CD4-positive, alpha-beta T cell treated with Interleukin-17A for 4 hours (primary cell): ENCODE measurements around the gene TRAK1.

Experiments used
- DNase-seq: peaks from one replicate; pipeline ENCODE4 v3.0.0-alpha.2; 2020; ENCODE audit warnings: mixed read lengths

Gene TRAK1

GRCh38 chr3:42216302-42216701, 125.1 kb downstream of the TRAK1 start:
- DNase-seq: peak; percentile 5

GRCh38 chr3:42216931-42217333, 125.8 kb downstream of the TRAK1 start:
- DNase-seq: peak; percentile 54

- no peak for DNase-seq
Measured at GRCh38 chr3:42220436-42221121, 129.4 kb downstream of the TRAK1 start.

GRCh38 chr3:42222942-42223693, 132.0 kb downstream of the TRAK1 start:
- DNase-seq: no peak

- no peak for DNase-seq
Measured at GRCh38 chr3:42224178-42224577, 133.0 kb downstream of the TRAK1 start.

- no peak for DNase-seq
Measured at GRCh38 chr3:42224658-42225421, 133.7 kb downstream of the TRAK1 start.

- no peak for DNase-seq
Measured at GRCh38 chr3:42225486-42226363, 134.6 kb downstream of the TRAK1 start.

GRCh38 chr3:42226470-42227425, 135.6 kb downstream of the TRAK1 start:
- DNase-seq: no peak

- no peak for DNase-seq
Measured at GRCh38 chr3:42228796-42229195, 137.6 kb downstream of the TRAK1 start.

GRCh38 chr3:42229266-42229941, 138.2 kb downstream of the TRAK1 start:
- DNase-seq: no peak

- no peak for DNase-seq
Measured at GRCh38 chr3:42229942-42230688, 139.0 kb downstream of the TRAK1 start.

- no peak for DNase-seq
Measured at GRCh38 chr3:42230860-42231259, 139.7 kb downstream of the TRAK1 start.

- DNase-seq: no peak
Measured at GRCh38 chr3:42235532-42235931, 144.4 kb downstream of the TRAK1 start.

- no peak for DNase-seq
Measured at GRCh38 chr3:42236611-42237010, 145.5 kb downstream of the TRAK1 start.

- no peak for DNase-seq
Measured at GRCh38 chr3:42246091-42246490, 154.9 kb downstream of the TRAK1 start.

GRCh38 chr3:42247576-42248027, 156.4 kb downstream of the TRAK1 start:
- DNase-seq: peak; percentile 62

- DNase-seq: no peak
Measured at GRCh38 chr3:42250761-42251160, 159.6 kb downstream of the TRAK1 start.

- DNase-seq: no peak
Measured at GRCh38 chr3:42254566-42254965, 163.4 kb downstream of the TRAK1 start.

- no peak for DNase-seq
Measured at GRCh38 chr3:42256135-42256819, 165.1 kb downstream of the TRAK1 start.
